Transverse colon (tissue), 4 donors: ENCODE results near the gene FKBP2.

ENCODE experiments used
- EP300 ChIP-seq: sonication (generic); formaldehyde crosslinking; IDR thresholded peaks from one replicate; pipeline ENCODE4 v1.6.1; 2017; ENCODE audit warnings: antibody characterized with exemption, low read depth
- POLR2A ChIP-seq: fragments of 450-650 bp; IDR thresholded peaks from one replicate; pipeline ENCODE4 v1.6.1; 2016; ENCODE audit warnings: antibody characterized with exemption, mild to moderate bottlenecking, moderate library complexity
- POLR2AphosphoS5 ChIP-seq, 3 donors: sonication (generic); formaldehyde crosslinking; IDR thresholded peaks; one replicate each; pipeline ENCODE4 v1.6.1; 2016; ENCODE audit warnings: antibody characterized with exemption in 3 of 3
- TF ChIP-seq, protein P1 (sequence below), 5 experiments: fragments of 200-600 bp in 3 of 5; fragments of 450-650 bp in 2 of 5; sonication (generic) in 3 of 5; IDR thresholded peaks; 1 replicate in 2 of 5; 2 replicates in 3 of 5; pipeline ENCODE4 v1.5.1; 2016 to 2017; ENCODE audit warnings: antibody characterized with exemption in 5 of 5, inconsistent platforms in 3 of 5, mild to moderate bottlenecking in 2 of 5, moderate library complexity in 1 of 5

DNA sequence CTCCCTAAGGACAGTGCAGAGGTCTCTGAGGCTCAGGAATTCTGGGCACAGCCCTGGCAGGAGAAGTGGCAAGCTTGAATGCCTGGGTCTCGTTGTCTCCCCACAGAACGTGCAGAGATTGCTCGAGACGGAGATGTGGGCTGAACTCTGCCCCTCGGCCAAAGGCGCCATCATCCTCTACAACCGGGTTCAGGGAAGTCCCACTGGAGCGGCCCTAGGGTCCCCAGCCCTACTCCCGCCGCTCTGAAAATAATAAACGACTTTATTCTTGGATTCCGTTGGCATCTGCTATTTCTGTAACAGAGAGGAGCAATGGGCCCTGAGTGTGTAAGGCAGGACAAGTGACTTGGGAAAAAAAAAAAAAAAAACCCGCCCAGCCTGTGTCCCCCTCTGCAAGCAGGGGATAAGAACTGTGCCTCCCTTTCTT, 11.1 kb upstream of the FKBP2 start:
- TF ChIP-seq, protein P1, sequence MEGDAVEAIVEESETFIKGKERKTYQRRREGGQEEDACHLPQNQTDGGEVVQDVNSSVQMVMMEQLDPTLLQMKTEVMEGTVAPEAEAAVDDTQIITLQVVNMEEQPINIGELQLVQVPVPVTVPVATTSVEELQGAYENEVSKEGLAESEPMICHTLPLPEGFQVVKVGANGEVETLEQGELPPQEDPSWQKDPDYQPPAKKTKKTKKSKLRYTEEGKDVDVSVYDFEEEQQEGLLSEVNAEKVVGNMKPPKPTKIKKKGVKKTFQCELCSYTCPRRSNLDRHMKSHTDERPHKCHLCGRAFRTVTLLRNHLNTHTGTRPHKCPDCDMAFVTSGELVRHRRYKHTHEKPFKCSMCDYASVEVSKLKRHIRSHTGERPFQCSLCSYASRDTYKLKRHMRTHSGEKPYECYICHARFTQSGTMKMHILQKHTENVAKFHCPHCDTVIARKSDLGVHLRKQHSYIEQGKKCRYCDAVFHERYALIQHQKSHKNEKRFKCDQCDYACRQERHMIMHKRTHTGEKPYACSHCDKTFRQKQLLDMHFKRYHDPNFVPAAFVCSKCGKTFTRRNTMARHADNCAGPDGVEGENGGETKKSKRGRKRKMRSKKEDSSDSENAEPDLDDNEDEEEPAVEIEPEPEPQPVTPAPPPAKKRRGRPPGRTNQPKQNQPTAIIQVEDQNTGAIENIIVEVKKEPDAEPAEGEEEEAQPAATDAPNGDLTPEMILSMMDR (IDR thresholded peaks at IDR 0.05) = no peak
- TF ChIP-seq POLR2A = no peak
- TF ChIP-seq EP300 = no peak
- no peak for TF ChIP-seq POLR2AphosphoS5 (IDR thresholded peaks at IDR 0.05)
